ENCODE measurements around the gene CENPE.
"Not testable (repeated sequence)": the region's sequence is repeated elsewhere in the genome, so short reads cannot be mapped to it uniquely, and the experiment has no call there.

The CENPE gene

DNA sequence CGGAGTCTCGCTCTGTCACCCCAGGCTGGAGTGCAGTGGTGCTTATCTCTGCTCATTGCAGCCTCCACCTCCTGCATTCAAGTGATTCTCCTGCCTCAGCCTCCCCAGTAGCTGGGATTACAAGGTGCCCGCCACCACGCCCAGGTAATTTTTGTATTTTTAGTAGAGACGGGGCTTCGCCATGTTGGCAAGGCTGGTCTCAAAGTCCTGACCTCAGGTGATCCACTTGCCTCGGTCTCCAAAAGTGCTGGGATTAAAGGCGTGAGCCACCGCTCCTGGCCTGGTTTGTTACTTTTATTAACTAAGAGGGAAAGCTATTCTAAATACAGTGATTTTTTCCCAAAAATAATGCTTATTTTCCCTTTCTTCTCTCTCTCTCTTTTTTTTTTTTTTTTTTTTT, 866 bp upstream of the CENPE start:
- H3K4me3 ChIP-seq (ENCODE audit: control insufficient read depth, low read depth, low read length): peak overlapping the region; percentile 93
- DNase-seq (ENCODE audit: low read depth): no peak
- TF ChIP-seq, protein P1, sequence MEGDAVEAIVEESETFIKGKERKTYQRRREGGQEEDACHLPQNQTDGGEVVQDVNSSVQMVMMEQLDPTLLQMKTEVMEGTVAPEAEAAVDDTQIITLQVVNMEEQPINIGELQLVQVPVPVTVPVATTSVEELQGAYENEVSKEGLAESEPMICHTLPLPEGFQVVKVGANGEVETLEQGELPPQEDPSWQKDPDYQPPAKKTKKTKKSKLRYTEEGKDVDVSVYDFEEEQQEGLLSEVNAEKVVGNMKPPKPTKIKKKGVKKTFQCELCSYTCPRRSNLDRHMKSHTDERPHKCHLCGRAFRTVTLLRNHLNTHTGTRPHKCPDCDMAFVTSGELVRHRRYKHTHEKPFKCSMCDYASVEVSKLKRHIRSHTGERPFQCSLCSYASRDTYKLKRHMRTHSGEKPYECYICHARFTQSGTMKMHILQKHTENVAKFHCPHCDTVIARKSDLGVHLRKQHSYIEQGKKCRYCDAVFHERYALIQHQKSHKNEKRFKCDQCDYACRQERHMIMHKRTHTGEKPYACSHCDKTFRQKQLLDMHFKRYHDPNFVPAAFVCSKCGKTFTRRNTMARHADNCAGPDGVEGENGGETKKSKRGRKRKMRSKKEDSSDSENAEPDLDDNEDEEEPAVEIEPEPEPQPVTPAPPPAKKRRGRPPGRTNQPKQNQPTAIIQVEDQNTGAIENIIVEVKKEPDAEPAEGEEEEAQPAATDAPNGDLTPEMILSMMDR (conservative IDR thresholded peaks at IDR 0.05; ENCODE audit: control insufficient read depth, insufficient read depth, low read depth, low read length): no peak

DNA sequence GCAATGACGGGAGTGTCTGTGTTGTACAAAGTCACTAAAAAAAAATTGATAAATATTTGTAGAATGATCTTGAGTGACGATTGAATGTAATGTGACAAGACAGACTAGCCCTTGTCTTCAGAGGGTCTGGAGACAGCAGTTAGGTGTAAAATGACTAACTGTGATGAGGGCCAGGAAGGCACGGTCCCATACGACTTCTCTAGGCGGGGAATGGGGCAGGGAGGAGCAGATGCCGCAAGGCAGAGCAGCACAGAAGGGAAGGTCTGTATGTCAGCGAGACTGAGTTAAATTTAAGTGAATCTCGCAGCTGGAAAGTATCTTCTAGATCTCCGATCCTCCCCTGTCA, 405 bp downstream of the CENPE start:
- peak; percentile 26 for DNase-seq (ENCODE audit: low read depth)
- H3K4me3 ChIP-seq (ENCODE audit: control insufficient read depth, low read depth, low read length): peak overlapping the region; percentile 93
- TF ChIP-seq, protein P1 (conservative IDR thresholded peaks at IDR 0.05; ENCODE audit: control insufficient read depth, insufficient read depth, low read depth, low read length): no peak

DNA sequence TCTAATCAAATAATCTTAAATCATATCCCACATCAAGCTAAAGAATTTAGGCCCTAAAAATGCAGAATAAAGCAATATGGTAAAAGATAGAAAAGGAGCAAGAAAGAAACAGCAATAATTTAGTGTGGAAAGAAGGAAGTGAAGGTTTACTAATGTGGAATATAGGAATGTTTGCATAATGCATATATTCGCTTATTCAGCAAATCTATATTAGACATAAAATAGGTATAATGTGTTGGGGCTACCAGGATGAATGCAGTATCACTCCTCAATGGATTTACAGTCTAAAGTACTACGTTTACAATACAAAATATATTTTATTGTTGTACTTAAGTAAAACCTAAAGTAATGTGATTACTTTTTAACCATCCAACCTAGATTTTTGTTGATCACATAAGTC, 4.7 kb downstream of the CENPE start:
- no peak overlapping the region for H3K4me3 ChIP-seq (ENCODE audit: control insufficient read depth, low read depth, low read length)
- DNase-seq (ENCODE audit: low read depth): no peak
- TF ChIP-seq, protein P1 (conservative IDR thresholded peaks at IDR 0.05; ENCODE audit: control insufficient read depth, insufficient read depth, low read depth, low read length): no peak

DNA sequence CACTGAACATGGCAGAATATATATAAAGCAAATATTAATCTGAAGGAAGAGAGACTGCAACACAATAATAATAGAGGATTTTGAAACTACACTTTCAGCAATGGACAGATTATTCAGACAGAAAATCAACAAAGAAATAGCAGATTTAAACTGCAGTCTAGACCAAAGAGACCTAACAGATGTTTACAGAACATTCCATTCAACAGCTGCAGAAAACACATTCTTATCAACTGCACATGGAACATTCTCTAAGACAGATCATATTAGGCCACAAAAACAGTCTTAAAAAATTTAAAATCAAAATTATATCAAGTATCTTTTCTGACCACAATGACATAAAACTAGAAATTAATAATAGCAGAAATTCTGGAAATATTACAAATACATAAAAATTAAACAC, 27.1 kb downstream of the CENPE start:
- H3K4me3 ChIP-seq (ENCODE audit: control insufficient read depth, low read depth, low read length): no peak overlapping the region
- TF ChIP-seq, protein P1 (conservative IDR thresholded peaks at IDR 0.05; ENCODE audit: control insufficient read depth, insufficient read depth, low read depth, low read length): no peak
- no peak for DNase-seq (ENCODE audit: low read depth)

DNA sequence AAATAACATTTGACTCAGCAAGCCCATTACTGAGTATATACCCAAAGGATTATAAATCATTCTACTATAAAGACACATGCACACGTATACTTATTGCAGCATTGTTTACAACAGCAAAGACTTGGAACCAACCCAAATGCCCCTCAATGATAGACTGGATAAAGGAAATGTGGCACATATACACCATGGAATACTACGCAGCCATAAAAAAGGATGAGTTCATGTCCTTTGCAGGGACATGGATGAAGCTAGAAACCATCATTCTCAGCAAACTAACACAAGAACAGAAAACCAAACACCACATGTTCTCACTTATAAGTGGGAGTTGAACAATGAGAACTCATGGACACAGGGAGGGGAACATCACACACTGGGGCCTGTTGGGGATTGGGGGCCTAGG, 28.4 kb downstream of the CENPE start:
- H3K4me3 ChIP-seq (ENCODE audit: control insufficient read depth, low read depth, low read length); DNase-seq (ENCODE audit: low read depth): not testable (repeated sequence)

DNA sequence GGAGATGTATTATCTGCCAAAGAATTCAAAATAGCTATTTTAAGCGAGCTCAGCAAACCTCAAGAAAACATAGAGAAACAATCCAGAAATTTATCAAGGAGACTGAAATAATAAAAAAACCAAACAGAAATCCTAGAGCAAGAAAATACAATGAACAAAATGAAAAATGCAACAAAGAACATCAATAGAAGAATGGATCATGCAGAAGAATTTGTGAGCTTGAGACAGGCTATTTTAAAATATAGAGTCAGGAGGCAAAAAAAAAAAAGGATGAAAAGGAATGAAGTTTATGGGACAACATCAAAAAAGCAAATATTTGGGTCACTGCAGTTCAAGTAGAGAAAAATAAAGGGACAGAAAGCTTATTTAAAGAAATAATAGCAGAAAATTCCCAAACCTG, 29.1 kb downstream of the CENPE start:
- TF ChIP-seq, protein P1 (conservative IDR thresholded peaks at IDR 0.05; ENCODE audit: control insufficient read depth, insufficient read depth, low read depth, low read length): no peak
- no peak overlapping the region for H3K4me3 ChIP-seq (ENCODE audit: control insufficient read depth, low read depth, low read length)
- no peak for DNase-seq (ENCODE audit: low read depth)

DNA sequence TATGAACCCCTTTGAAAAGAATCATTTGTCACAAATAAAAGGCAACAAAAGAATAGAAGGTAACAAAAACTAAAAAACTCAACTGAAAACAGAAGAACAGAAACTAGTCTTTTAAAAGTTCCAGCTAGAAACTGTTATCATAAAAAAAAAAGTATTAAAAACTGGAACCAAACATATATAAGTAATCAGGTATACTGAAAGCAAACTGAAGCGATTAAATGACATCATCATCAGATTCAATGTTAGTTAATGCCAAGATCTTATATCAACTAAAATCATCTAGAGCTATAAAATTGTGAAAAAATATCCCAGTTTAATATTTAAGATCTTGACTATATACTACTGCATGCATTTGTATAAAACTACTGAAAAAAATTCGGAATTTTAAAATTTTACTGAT, 36.0 kb downstream of the CENPE start:
- no peak overlapping the region for H3K4me3 ChIP-seq (ENCODE audit: control insufficient read depth, low read depth, low read length)
- TF ChIP-seq, protein P1 (conservative IDR thresholded peaks at IDR 0.05; ENCODE audit: control insufficient read depth, insufficient read depth, low read depth, low read length): no peak
- DNase-seq (ENCODE audit: low read depth): no peak

Measured in fibroblast of mammary gland (primary cell).